ENCODE results near the gene MS4A18.
"Not testable (repeated sequence)": the region's sequence is repeated elsewhere in the genome, so short reads cannot be mapped to it uniquely, and the experiment has no call there.

Gene MS4A18

GRCh38 chr11:60734279-60734678 is 9.8 kb downstream of the MS4A18 start:
- no peak overlapping the region for H3K4me3 ChIP-seq (ENCODE audit: low read depth, low read length)

- no peak overlapping the region for H3K4me3 ChIP-seq (ENCODE audit: low read depth, low read length)
Observed at GRCh38 chr11:60739114-60739513, 14.6 kb downstream of the MS4A18 start.

GRCh38 chr11:60740573-60740972 is 16.1 kb downstream of the MS4A18 start:
- no peak overlapping the region for H3K4me3 ChIP-seq (ENCODE audit: low read depth, low read length)

- H3K4me3 ChIP-seq (ENCODE audit: low read depth, low read length): no peak overlapping the region
Observed at GRCh38 chr11:60741421-60741820, 16.9 kb downstream of the MS4A18 start.

- H3K4me3 ChIP-seq (ENCODE audit: low read depth, low read length): no peak overlapping the region
Observed at GRCh38 chr11:60743058-60743457, 18.5 kb downstream of the MS4A18 start.

- H3K4me3 ChIP-seq (ENCODE audit: low read depth, low read length): no peak overlapping the region
Observed at GRCh38 chr11:60744114-60744513, 19.6 kb downstream of the MS4A18 start.

- no peak overlapping the region for H3K4me3 ChIP-seq (ENCODE audit: low read depth, low read length)
Observed at GRCh38 chr11:60747359-60747873, 22.9 kb downstream of the MS4A18 start.

GRCh38 chr11:60748225-60748624 is 23.7 kb downstream of the MS4A18 start:
- H3K4me3 ChIP-seq (ENCODE audit: low read depth, low read length): no peak overlapping the region

GRCh38 chr11:60748821-60749220 is 24.3 kb downstream of the MS4A18 start:
- H3K4me3 ChIP-seq (ENCODE audit: low read depth, low read length): no peak overlapping the region

- no peak overlapping the region for H3K4me3 ChIP-seq (ENCODE audit: low read depth, low read length)
Observed at GRCh38 chr11:60750911-60751310, 26.4 kb downstream of the MS4A18 start.

- H3K4me3 ChIP-seq (ENCODE audit: low read depth, low read length): no peak overlapping the region
Observed at GRCh38 chr11:60753309-60753708, 28.8 kb downstream of the MS4A18 start.

- H3K4me3 ChIP-seq (ENCODE audit: low read depth, low read length): no peak overlapping the region
Observed at GRCh38 chr11:60754887-60755286, 30.4 kb downstream of the MS4A18 start.

GRCh38 chr11:60756307-60757032 is 31.9 kb downstream of the MS4A18 start, which contains the start of gene MS4A15:
Gene MS4A15, plus strand, starts transcription at chr11:60756867. Its CDS starts 6,867 bp downstream, at chr11:60763734.
- H3K4me3 ChIP-seq (ENCODE audit: low read depth, low read length): no peak within 1 kb of the TSS

GRCh38 chr11:60757231-60757800 is 32.8 kb downstream of the MS4A18 start:
- no peak overlapping the region for H3K4me3 ChIP-seq (ENCODE audit: low read depth, low read length)

- not testable (repeated sequence) for H3K4me3 ChIP-seq (ENCODE audit: low read depth, low read length)
Observed at GRCh38 chr11:60758671-60759070, 34.2 kb downstream of the MS4A18 start.

GRCh38 chr11:60759438-60760225 is 35.1 kb downstream of the MS4A18 start:
- H3K4me3 ChIP-seq (ENCODE audit: low read depth, low read length): not testable (repeated sequence)

- H3K4me3 ChIP-seq (ENCODE audit: low read depth, low read length): no peak overlapping the region
Observed at GRCh38 chr11:60761436-60762190, 37.1 kb downstream of the MS4A18 start.

GRCh38 chr11:60762851-60763691 is 38.6 kb downstream of the MS4A18 start:
- H3K4me3 ChIP-seq (ENCODE audit: low read depth, low read length): no peak overlapping the region

- no peak overlapping the region for H3K4me3 ChIP-seq (ENCODE audit: low read depth, low read length)
Observed at GRCh38 chr11:60763692-60764369, 39.3 kb downstream of the MS4A18 start.

All from iPS-11a (cell line).